ENCODE measurements around the gene DDB1. TPM values are rescaled to one million over a fixed set of nuclear protein-coding genes. Genes with fewer than 3 reads are reported as not detected.

DDB1 gene
- total and polyA plus RNA-seq, 2 experiments from 2014 or later: 177 to 215 TPM

DNA sequence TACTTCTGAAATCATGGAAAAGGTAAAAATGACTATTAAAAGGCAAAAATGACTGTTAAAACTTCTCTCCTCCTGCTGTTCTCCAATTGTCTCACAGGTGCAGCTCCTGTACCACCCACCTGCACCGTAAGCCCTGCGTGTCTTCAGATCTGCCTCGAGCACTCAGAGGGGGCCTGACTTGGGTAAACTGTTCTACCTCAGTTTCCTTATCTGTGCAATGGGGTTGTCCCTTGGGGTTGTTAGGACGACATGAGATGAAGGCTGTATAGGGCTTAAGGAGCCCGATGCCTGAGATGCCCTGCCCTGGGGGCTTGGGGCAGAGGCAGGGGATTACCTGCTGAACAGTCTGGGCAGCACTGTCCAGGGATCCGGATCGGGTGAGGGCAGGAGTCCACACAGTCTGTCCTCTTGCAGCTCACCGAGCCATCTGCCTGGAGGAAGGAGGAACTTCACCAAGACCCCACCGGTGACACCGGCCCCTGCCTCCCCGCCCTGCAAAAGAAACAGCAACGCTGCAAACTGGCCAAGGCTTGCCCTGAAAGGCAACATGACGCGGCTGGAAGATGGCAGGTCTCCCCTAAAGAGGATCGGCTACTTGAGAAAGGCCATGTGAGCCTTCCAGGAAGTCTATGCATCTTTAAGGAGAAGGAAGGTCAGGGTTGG lies 64.2 kb downstream of the DDB1 start:
- WGBS (ENCODE audit: low lambda C conversion rate, missing lambda C conversion rate): 96% methylated on average over 15 of the region's 15 CpGs
- H3K79me2 ChIP-seq: no peaks in the 10 kb centered on the region
- no peaks in the 10 kb centered on the region for H3K9me3 ChIP-seq (ENCODE audit: low read depth)
- H3K4me3 ChIP-seq: no peak overlapping the region
- no peak overlapping the region for H2AFZ ChIP-seq
- TF ChIP-seq, protein P1, sequence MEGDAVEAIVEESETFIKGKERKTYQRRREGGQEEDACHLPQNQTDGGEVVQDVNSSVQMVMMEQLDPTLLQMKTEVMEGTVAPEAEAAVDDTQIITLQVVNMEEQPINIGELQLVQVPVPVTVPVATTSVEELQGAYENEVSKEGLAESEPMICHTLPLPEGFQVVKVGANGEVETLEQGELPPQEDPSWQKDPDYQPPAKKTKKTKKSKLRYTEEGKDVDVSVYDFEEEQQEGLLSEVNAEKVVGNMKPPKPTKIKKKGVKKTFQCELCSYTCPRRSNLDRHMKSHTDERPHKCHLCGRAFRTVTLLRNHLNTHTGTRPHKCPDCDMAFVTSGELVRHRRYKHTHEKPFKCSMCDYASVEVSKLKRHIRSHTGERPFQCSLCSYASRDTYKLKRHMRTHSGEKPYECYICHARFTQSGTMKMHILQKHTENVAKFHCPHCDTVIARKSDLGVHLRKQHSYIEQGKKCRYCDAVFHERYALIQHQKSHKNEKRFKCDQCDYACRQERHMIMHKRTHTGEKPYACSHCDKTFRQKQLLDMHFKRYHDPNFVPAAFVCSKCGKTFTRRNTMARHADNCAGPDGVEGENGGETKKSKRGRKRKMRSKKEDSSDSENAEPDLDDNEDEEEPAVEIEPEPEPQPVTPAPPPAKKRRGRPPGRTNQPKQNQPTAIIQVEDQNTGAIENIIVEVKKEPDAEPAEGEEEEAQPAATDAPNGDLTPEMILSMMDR (IDR thresholded peaks at IDR 0.05; ENCODE audit: poor library complexity): no peak
- TF ChIP-seq EZH2 (IDR thresholded peaks at IDR 0.05; ENCODE audit: borderline replicate concordance) (no peak), EZH2phosphoT487 (IDR thresholded peaks at IDR 0.05; ENCODE audit: low read depth, severe bottlenecking, unreplicated experiment) (no peak)
- H3K9me2 ChIP-seq (replicated peaks; ENCODE audit: insufficient read depth): no peaks in the 10 kb centered on the region
- no peaks in the 10 kb centered on the region for H3K4me1 ChIP-seq (ENCODE audit: insufficient read depth)
- H4K20me1 ChIP-seq (ENCODE audit: insufficient read depth, poor library complexity, severe bottlenecking): no peaks in the 10 kb centered on the region
- H3K27ac ChIP-seq: no peak overlapping the region
- no peak for DNase-seq (ENCODE audit: low spot score)
- H3K4me2 ChIP-seq: no peak overlapping the region
- no peaks in the 10 kb centered on the region for H3K27me3 ChIP-seq
- H3K36me3 ChIP-seq (replicated peaks; ENCODE audit: insufficient read depth, low read depth): no peaks in the 10 kb centered on the region

DNA sequence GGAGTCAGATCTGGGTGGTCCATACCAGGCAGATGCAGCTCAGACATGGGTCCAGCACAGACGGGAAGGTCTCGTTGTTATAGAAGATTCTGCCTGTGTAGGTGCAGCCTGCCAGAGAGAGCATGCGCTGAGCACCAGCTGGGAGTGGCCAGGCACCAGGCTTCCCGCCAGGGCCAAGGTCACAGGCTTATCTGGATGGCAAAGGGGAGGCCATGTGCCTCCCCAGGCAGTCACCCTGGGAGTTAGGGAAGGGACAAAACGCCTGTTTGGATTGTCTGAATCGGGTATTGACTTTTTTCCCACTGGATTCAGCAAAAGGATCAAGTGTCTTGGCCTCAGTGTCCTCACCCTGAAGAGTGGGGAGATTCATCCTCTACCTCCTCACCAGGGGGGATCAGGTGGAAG lies 65.5 kb downstream of the DDB1 start:
- Histone ChIP-seq H3K27ac (no peak overlapping the region), H3K9me2 (replicated peaks; ENCODE audit: insufficient read depth) (no peaks in the 10 kb centered on the region), H3K4me1 (ENCODE audit: insufficient read depth) (no peaks in the 10 kb centered on the region), H3K9me3 (ENCODE audit: low read depth) (no peaks in the 10 kb centered on the region), H3K27me3 (no peaks in the 10 kb centered on the region), H3K4me3 (no peak overlapping the region), H3K4me2 (no peak overlapping the region), H2AFZ (no peak overlapping the region), H3K79me2 (no peaks in the 10 kb centered on the region), H3K36me3 (replicated peaks; ENCODE audit: insufficient read depth, low read depth) (no peaks in the 10 kb centered on the region), H4K20me1 (ENCODE audit: insufficient read depth, poor library complexity, severe bottlenecking) (no peaks in the 10 kb centered on the region)
- TF ChIP-seq, protein P1 (IDR thresholded peaks at IDR 0.05; ENCODE audit: poor library complexity): no peak
- no peak for TF ChIP-seq EZH2 (IDR thresholded peaks at IDR 0.05; ENCODE audit: borderline replicate concordance)
- no peak for TF ChIP-seq EZH2phosphoT487 (IDR thresholded peaks at IDR 0.05; ENCODE audit: low read depth, severe bottlenecking, unreplicated experiment)
- DNase-seq (ENCODE audit: low spot score): peak; percentile 35
- 82% methylated on average over 6 of the region's 6 CpGs for WGBS (ENCODE audit: low lambda C conversion rate, missing lambda C conversion rate)

DNA sequence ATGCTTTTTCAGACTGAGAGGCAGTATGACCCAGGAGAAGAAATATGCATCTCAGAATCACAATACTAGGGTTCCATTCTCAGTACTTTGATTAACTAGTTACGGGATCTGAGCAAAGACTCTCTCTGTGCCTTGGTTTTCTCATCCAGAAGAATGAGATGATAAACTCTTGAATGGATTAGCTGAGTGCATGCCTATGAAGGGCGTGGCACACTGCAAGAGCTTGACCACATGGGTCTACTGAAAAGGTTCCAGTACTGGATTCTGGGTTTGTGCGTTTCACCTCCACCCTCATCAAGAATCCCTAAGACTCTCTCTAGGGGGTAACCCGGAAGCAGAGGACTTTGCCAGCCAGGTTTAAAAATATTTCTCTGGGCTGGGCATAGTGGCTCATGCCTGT lies 66.3 kb downstream of the DDB1 start:
- DNase-seq (ENCODE audit: low spot score): no peak
- H3K4me1 ChIP-seq (ENCODE audit: insufficient read depth): no peaks in the 10 kb centered on the region
- H3K9me3 ChIP-seq (ENCODE audit: low read depth): no peaks in the 10 kb centered on the region
- no peak overlapping the region for H3K4me2 ChIP-seq
- H3K27ac ChIP-seq: no peak overlapping the region
- no peak overlapping the region for H2AFZ ChIP-seq
- no peaks in the 10 kb centered on the region for H3K9me2 ChIP-seq (replicated peaks; ENCODE audit: insufficient read depth)
- H4K20me1 ChIP-seq (ENCODE audit: insufficient read depth, poor library complexity, severe bottlenecking): no peaks in the 10 kb centered on the region
- H3K4me3 ChIP-seq: no peak overlapping the region
- TF ChIP-seq EZH2phosphoT487 (IDR thresholded peaks at IDR 0.05; ENCODE audit: low read depth, severe bottlenecking, unreplicated experiment): no peak
- H3K79me2 ChIP-seq: no peaks in the 10 kb centered on the region
- 85% methylated on average over 4 of the region's 4 CpGs for WGBS (ENCODE audit: low lambda C conversion rate, missing lambda C conversion rate)
- no peaks in the 10 kb centered on the region for H3K36me3 ChIP-seq (replicated peaks; ENCODE audit: insufficient read depth, low read depth)
- no peaks in the 10 kb centered on the region for H3K27me3 ChIP-seq

DNA sequence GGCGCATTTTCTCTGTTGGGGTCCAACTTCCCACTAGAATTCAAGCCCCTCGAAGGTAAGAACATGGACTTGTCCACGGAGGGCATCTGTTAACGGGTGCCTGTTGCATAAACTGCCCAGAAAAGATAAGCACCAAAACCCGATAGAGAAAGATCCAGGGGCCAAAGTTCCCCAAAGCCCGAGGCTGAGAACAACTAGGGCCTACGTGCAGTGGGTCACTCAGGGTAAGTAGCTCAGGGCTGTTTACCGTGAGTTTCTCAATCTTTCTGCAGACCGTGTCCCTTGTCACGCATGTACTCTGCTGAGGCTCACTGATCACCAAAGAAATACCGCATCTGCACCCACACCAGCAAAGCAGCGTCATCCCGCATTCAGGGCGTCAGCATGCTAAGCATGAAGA lies 67.5 kb downstream of the DDB1 start:
- no peak overlapping the region for H3K27ac ChIP-seq
- 73% methylated on average over 13 of the region's 14 CpGs for WGBS (ENCODE audit: low lambda C conversion rate, missing lambda C conversion rate)
- no peak overlapping the region for H3K4me2 ChIP-seq

More for the DNA sequence above, 67.5 kb downstream of the DDB1 start:
- Histone ChIP-seq H3K9me2 (replicated peaks; ENCODE audit: insufficient read depth) (no peaks in the 10 kb centered on the region), H4K20me1 (ENCODE audit: insufficient read depth, poor library complexity, severe bottlenecking) (no peaks in the 10 kb centered on the region), H3K9me3 (ENCODE audit: low read depth) (no peaks in the 10 kb centered on the region), H2AFZ (no peak overlapping the region), H3K4me1 (ENCODE audit: insufficient read depth) (no peaks in the 10 kb centered on the region), H3K36me3 (replicated peaks; ENCODE audit: insufficient read depth, low read depth) (no peaks in the 10 kb centered on the region), H3K27me3 (no peaks in the 10 kb centered on the region), H3K79me2 (no peaks in the 10 kb centered on the region), H3K4me3 (no peak overlapping the region)
- peak; percentile 30 for DNase-seq (ENCODE audit: low spot score)
- no peak for TF ChIP-seq EZH2phosphoT487 (IDR thresholded peaks at IDR 0.05; ENCODE audit: low read depth, severe bottlenecking, unreplicated experiment)
- no peak for TF ChIP-seq EZH2 (IDR thresholded peaks at IDR 0.05; ENCODE audit: borderline replicate concordance)
- TF ChIP-seq, protein P1 (IDR thresholded peaks at IDR 0.05; ENCODE audit: poor library complexity): no peak

Data from hepatocyte (in vitro differentiated cells).